Germinal center (tissue), 1 donor: ENCODE results near the gene NOVA2.

ENCODE experiments used
- DNase-seq: peaks from one replicate; pipeline ENCODE4 v3.0.0; 2012; ENCODE audit warnings: mixed read lengths, low spot score

NOVA2 gene

GRCh38 chr19:45895519-45895972 is 78.1 kb downstream of the NOVA2 start:
- no peak for DNase-seq

GRCh38 chr19:45890877-45891276 is 82.8 kb downstream of the NOVA2 start:
- no peak for DNase-seq

GRCh38 chr19:45889210-45889885 is 84.3 kb downstream of the NOVA2 start:
- no peak for DNase-seq

DNA sequence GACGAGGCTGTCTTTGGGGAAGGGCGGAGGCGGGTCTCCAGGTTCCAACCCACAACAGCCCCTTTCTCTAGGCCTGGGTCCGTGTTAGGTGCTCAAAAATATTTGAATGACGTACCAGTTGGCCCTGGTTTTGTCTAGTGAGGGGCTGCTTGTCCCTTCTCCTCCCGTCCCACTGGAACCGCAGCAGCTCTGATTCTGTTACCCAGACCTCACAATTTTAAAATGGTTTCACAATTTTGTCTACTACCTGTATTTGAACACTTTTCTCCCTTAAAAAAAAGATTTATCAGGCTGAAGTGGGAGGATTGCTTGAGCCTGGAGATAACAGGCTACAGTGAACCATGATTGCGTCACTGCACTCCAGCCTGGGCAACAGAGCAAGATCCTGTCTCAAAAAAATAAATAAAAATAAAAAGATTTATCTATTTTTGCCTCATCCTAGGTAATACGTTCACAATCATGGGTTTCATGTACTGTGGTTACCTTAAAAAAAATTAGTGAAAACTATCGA is 86.4 kb downstream of the NOVA2 start:
- no peak for DNase-seq

GRCh38 chr19:45886427-45887199 is 87.1 kb downstream of the NOVA2 start:
- DNase-seq: peak; percentile 93

- DNase-seq: peak; percentile 91
Measured at GRCh38 chr19:45885556-45886426, 87.9 kb downstream of the NOVA2 start, which contains the start of gene IRF2BP1. Gene IRF2BP1 (minus strand): TSS chr19:45886141. CDS start chr19:45885774, 367 bp downstream.

GRCh38 chr19:45884682-45885555 is 88.7 kb downstream of the NOVA2 start:
- no peak for DNase-seq

- no peak for DNase-seq
Measured at GRCh38 chr19:45883881-45884681, 89.6 kb downstream of the NOVA2 start.
